SK-N-DZ (cell line): Measurements from ENCODE around the gene ASTN2.
A peak's percentile ranks its signal among the peaks of the same experiment; 100 is the strongest.

Experiments used
- DNase-seq: peaks from one replicate; pipeline ENCODE4 v3.0.0-alpha.2; 2015; ENCODE audit warnings: low spot score

Gene ASTN2

GRCh38 chr9:117415358-117415914 lies 579 bp upstream of the ASTN2 start:
- DNase-seq: peak; percentile 41

- DNase-seq: peak; percentile 46
Measured at GRCh38 chr9:117414220-117414905, 494 bp downstream of the ASTN2 start.

GRCh38 chr9:117413346-117414219 lies 1.3 kb downstream of the ASTN2 start:
- peak; percentile 51 for DNase-seq

GRCh38 chr9:117412841-117413240 lies 2.0 kb downstream of the ASTN2 start:
- DNase-seq: no peak

GRCh38 chr9:117412006-117412715 lies 2.7 kb downstream of the ASTN2 start:
- DNase-seq: no peak

GRCh38 chr9:117411547-117411946 lies 3.3 kb downstream of the ASTN2 start:
- peak; percentile 60 for DNase-seq

- DNase-seq: no peak
Measured at GRCh38 chr9:117409321-117409720, 5.5 kb downstream of the ASTN2 start.

GRCh38 chr9:117407436-117408022 lies 7.3 kb downstream of the ASTN2 start:
- DNase-seq: no peak

GRCh38 chr9:117405950-117406705 lies 8.7 kb downstream of the ASTN2 start:
- no peak for DNase-seq

- DNase-seq: no peak
Measured at GRCh38 chr9:117403848-117404247, 11.0 kb downstream of the ASTN2 start.

GRCh38 chr9:117403403-117403811 lies 11.4 kb downstream of the ASTN2 start:
- DNase-seq: peak; percentile 65

GRCh38 chr9:117400171-117400570 lies 14.7 kb downstream of the ASTN2 start:
- peak; percentile 69 for DNase-seq

GRCh38 chr9:117395151-117395650 lies 19.7 kb downstream of the ASTN2 start:
- DNase-seq: no peak

- DNase-seq: no peak
Measured at GRCh38 chr9:117394655-117395054, 20.2 kb downstream of the ASTN2 start.

- DNase-seq: no peak
Measured at GRCh38 chr9:117392992-117393391, 21.9 kb downstream of the ASTN2 start.

- DNase-seq: peak; percentile 84
Measured at GRCh38 chr9:117387422-117387821, 27.4 kb downstream of the ASTN2 start.

GRCh38 chr9:117379341-117379740 lies 35.5 kb downstream of the ASTN2 start:
- DNase-seq: no peak

- no peak for DNase-seq
Measured at GRCh38 chr9:117377046-117377445, 37.8 kb downstream of the ASTN2 start.

GRCh38 chr9:117375956-117376355 lies 38.9 kb downstream of the ASTN2 start:
- DNase-seq: no peak

- no peak for DNase-seq
Measured at GRCh38 chr9:117374076-117374725, 40.7 kb downstream of the ASTN2 start.
